Kidney epithelial cell (primary cell): Measurements from ENCODE around the gene GRIA4. TPM values are rescaled to one million over a fixed set of nuclear protein-coding genes. Genes with fewer than 3 reads are reported as not detected.

Source experiments
- DNase-seq: peaks from one replicate; pipeline ENCODE4 v3.0.0-alpha.2; 2010; ENCODE audit warnings: low read depth
- H3K27me3 ChIP-seq: 2 replicates; pipeline ENCODE4 v1.6.0; 2011; ENCODE audit warnings: low read length; ENCODE audit not compliant: control insufficient read depth, insufficient read depth
- H3K36me3 ChIP-seq: 2 replicates; pipeline ENCODE4 v1.5.1; 2011; ENCODE audit warnings: low read length; ENCODE audit not compliant: control insufficient read depth, insufficient read depth
- H3K4me3 ChIP-seq: 2 replicates; pipeline ENCODE4 v1.5.1; 2011; ENCODE audit warnings: low read depth, mild to moderate bottlenecking, control low read depth, low read length
- CTCF ChIP-seq: IDR thresholded peaks from 2 replicates; pipeline ENCODE4 v1.5.1; 2011; ENCODE audit warnings: mild to moderate bottlenecking, moderate library complexity, low read length, control low read depth, inconsistent platforms; ENCODE audit not compliant: insufficient read depth, poor library complexity, severe bottlenecking
- total RNA-seq: library from RNA; depleted of rRNA; stranded (reverse); fragments of >200 nt; gene quantifications from 2 replicates; pipeline ENCODE4 v1.2.3, GENCODE V29; 2015

GRIA4 gene
- total RNA-seq, 1 donor from 2014 or later: not detected

- no peak overlapping the region for H3K4me3 ChIP-seq
- TF ChIP-seq CTCF: no peak
- no peaks in the 10 kb centered on the region for H3K27me3 ChIP-seq
- H3K36me3 ChIP-seq: no peaks in the 10 kb centered on the region
- no peak for DNase-seq
Measured at GRCh38 chr11:106011481-106011880, 401.6 kb downstream of the GRIA4 start.

DNA sequence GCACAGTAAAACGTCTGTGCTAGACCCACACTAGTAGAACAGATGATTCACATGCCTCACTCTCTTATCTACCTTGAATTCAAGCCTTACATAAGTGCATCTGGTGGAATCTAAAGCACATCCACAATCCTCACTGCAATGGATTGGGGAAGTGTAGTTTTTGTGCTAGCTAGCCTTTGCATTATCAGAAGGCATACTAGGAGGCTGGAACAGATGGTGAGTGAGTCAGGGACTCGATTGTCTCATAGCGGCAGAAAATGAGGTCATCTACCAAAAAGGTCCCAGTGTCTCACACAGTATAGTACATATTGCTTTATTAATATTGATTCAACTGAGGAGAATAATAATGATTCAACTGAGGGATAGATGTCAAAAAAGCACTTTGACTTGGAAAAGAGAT, 402.9 kb downstream of the GRIA4 start:
- Histone ChIP-seq H3K4me3 (no peak overlapping the region), H3K27me3 (no peaks in the 10 kb centered on the region), H3K36me3 (no peaks in the 10 kb centered on the region)
- no peak for TF ChIP-seq CTCF
- no peak for DNase-seq

DNA sequence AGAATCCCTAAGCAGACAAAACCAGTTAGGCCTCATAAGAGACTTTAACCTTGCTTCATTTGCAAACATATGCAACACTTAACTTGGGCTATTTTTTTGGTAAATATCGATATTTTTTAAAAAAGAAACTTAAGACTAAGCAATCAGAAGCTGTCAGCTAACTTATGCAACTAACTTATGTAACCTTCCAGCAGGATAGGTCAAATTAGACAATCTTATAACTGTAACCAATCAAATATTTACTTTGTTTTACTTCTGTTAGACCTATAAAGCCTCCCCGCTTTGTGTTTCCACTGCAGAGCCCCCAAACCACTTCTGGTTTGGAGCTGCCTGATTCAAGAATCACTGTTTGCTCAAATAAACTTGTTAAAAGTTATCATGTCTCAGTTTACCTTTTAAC, 404.2 kb downstream of the GRIA4 start:
- Histone ChIP-seq H3K27me3 (no peaks in the 10 kb centered on the region), H3K36me3 (no peaks in the 10 kb centered on the region), H3K4me3 (no peak overlapping the region)
- DNase-seq: no peak
- TF ChIP-seq CTCF: no peak

DNA sequence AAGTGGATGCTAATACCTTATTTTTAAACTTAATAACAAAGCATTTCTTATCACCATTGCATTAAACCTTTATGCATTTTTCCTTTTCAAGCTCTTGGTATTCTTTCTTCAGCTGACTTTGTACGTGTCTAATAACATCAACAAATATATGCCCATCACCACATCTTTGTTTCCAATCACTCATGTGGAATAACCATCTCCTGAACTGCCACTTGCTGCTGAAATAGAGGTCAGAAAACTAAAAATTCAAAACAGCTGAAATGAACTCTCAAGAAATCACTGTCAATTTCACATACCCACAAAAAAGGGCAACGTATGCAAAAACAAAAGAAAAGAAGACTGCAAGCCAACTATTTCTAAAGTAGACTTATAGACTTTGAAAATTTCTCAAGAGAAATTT, 404.7 kb downstream of the GRIA4 start:
- TF ChIP-seq CTCF: no peak
- no peak overlapping the region for H3K4me3 ChIP-seq
- no peak for DNase-seq
- H3K27me3 ChIP-seq: no peaks in the 10 kb centered on the region
- no peaks in the 10 kb centered on the region for H3K36me3 ChIP-seq

DNA sequence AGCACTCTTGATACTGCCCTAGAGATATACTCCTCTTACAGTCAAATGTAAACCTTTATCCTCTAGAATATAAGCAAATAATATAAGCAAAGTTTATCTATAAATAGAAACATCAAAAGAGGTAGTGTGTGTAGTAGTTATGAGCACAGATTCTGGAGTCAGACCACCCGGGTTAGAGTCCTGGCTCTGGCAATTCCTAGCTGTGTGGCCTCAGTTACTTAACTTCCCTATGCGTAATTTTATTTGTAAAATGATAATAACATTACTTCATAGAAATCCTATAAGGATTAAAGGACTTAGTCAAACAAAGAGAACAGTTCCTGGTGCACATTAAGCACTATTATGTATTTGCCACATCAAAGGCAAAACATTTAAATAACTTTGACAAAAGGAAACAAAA, 405.2 kb downstream of the GRIA4 start:
- no peak for TF ChIP-seq CTCF
- H3K27me3 ChIP-seq: no peaks in the 10 kb centered on the region
- no peak overlapping the region for H3K4me3 ChIP-seq
- DNase-seq: no peak
- H3K36me3 ChIP-seq: no peaks in the 10 kb centered on the region

DNA sequence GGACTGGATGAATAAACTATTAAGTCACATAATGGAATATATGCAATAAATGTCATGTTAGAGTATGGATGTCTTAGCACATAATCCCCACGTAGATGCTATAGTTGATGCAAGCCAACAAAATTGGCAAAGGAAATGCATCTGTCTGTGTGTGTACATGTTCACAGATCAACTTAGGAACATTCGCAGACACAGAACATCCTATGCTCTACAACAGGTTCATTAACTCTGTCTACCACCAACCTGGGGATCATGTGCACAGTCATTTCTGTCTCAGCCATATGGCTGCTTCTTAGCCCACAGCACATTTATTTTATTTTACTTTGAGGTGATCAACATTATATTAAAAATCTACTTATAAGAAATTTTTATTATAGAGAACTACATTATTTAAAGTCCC, 407.2 kb downstream of the GRIA4 start:
- Histone ChIP-seq H3K27me3 (no peaks in the 10 kb centered on the region), H3K4me3 (no peak overlapping the region), H3K36me3 (no peaks in the 10 kb centered on the region)
- no peak for DNase-seq
- no peak for TF ChIP-seq CTCF
